ENCODE results near the gene RPL28. TPM values are rescaled to one million over a fixed set of nuclear protein-coding genes. Genes with fewer than 3 reads are reported as not detected.

The RPL28 gene
- total RNA-seq, 1 donor from 2014 or later: 515 TPM

DNA sequence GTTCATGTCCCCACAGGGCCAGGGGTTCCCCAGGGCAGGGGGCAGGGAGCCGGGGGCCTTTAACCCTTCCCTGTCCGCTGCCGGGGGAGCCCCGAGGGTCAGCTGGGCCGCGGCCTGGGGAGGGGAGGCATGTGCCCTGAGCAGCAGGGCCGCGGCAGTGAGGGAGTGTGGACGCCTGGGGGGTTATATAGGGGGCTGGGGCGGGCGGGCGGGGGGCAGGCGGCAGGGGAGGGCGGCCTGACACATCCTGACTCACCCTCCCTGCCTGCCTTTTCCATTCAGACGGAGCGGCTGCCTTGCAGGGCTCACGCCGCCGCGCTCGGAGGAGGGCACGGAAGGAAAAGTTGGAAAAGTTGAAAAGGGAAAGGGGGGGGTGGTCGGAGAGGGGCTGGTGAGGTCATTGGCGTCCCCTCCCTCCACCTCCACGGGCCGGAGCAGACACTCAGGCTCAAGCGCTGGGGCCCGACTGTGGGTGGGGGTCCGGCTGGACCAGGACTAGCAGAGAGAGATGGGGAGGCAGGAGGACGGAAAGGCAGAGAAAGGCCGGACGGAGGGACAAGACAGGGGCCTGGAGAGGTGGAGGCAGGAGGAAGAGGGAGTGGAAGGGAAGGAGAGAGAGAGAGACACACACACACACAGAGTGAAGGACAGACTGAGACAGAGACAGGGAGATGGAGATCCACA, 15.3 kb upstream of the RPL28 start, which contains the start of gene IL11:
IL11 (minus strand) TSS at position 159 of the 684 bp plus-strand sequence; CDS start at position 6, 153 bp downstream.
- ATAC-seq (no peak), DNase-seq (ENCODE audit: low spot score) (no peak)

DNA sequence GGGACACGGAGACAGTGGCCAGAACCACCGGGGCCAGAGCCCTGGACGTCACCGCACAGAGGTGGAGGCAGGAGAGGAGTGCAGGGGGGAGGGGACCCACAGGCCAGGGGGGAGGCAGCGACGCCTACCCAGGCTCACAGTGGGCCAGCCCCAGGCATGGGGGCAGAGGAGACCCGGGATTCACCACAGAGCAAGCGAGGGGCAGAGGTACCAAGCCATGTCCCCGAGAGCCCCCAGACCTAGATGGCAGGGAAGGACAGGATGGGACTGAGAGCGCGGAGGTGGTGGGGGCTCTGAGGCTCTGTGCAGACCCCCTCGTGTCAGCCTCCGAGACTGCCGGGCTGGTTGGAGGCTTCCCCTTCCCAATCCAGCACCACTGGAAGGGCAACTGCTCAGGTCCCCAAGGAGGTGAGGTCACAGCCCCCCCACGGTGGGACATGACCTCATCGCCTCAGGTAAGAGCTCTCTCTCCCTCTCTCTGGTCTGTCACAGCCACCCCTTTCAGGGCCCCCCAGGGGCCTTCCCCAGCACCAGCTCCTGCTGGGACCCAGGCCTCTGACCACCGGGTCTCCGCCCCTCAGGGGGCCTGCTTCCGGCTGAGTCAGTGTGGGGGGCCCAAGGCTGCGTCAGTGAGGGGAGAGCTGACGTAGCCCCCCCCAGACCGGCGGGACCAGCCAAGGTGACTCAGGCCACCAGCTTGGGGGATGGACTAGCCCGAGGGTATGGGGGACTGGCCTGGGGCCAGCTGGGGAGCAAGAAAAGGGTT, 13.2 kb upstream of the RPL28 start:
- DNase-seq (ENCODE audit: low spot score) (no peak), ATAC-seq (no peak)

DNA sequence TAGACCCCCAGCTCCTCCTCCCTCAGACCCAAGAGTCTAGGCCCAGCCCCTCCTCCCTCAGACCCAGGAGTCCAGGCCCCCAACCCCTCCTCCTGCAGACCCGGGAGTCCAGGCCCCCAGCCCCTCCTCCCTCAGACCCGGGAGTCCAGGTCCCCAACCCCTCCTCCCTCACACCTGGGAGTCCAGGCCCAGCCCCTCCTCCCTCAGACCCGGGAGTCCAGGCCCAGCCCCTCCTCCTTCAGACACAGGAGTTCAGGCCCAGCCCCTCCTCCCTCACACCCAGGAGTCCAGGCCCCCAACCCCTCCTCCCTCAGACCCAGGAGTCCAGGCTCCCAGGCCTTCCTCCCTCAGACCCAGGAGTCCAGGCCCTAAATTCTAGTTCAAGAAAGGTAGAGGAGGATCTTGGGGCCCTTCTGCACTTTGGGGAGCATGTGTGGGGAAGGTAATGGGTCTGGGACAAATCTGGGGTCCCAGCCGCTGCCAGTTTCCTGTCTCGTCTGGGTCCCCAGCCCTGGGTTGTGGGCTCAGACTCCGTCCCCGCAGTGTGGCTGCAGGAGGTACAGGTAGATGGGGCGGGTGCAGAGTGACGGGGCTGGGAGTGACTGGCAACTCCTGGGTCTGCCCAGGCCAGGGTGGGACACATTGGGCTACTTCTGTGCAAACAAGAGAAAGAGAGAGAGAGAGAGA, 12.3 kb upstream of the RPL28 start:
- ATAC-seq (no peak), DNase-seq (ENCODE audit: low spot score) (no peak)

DNA sequence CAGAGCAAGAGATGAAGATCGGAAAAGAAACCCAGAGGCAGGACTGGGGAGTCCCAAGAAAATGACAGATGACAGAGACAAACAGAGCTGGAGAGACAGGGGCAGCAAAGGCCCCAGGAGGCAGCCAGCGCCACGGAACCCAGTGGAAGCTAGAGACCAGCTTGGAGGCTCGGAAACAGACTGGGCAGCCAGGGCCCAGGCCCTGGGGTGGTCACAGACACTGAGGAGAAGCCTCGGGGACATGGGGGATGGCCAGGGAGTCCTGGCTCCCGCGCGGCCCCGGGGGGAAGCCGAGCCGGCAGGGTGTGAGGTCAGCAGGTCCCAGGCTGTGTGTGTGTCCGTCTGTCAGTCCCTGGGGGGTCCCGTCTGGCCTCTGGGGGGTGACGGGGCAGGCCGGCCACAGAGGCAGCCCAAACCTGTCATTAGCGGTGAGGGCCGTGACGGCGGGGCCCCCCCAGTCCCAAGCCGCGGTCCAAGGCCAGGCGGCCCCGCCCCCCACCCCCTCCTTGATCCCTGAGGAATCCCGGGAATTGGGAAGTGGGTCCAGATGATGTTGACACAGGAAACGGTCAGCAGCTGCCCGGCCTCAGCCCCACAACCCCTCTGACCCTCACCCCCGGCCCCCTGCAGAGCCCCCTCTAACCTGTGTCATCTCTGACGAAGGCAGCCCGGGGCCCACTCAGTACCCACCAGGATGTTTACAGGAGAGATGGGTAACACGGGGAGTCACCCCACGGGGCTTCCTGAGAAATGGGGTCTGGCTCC, 11.6 kb upstream of the RPL28 start:
- ATAC-seq: no peak

DNA sequence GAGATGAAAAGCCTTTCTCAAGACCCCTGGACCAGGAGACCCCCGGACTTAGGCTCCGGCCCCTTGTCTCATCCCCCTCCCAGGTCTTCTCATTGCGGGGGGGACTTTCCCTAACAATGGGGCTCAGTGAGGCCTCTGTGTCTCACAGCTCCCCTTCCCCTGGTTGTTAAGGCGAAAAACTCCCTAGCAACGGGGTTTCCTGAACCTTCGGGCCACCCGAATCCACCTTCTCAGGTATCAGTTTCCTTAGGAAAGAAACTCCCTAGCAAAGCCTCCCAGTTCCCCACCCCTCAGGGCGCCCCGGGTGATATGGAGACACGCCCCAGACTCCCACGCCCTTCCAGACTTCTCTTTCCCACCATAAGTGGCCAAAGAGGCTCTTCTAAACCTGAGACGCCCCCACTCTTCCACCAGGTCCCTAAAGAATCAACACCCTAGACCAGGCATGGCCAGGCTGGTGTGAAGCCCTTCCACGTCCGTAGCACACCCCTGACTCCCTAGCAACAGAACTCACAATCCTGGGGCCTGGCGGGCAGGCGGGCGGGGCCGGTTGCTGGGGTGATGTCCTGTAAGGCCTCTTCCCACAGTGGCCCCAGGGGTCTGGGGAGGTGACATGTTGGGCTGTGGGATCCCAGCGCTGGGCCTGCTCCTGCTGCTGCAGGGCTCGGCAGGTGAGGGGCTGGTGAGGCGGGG, 9.3 kb upstream of the RPL28 start, which contains the start of gene TMEM190:
TMEM190 (plus strand) TSS at position 586 of the 693 bp plus-strand sequence; CDS start at position 614, 28 bp downstream.
- ATAC-seq (peak; percentile 10), DNase-seq (ENCODE audit: low spot score) (no peak)

More for the DNA sequence above, 11.6 kb upstream of the RPL28 start:
- no peak for DNase-seq (ENCODE audit: low spot score)

DNA sequence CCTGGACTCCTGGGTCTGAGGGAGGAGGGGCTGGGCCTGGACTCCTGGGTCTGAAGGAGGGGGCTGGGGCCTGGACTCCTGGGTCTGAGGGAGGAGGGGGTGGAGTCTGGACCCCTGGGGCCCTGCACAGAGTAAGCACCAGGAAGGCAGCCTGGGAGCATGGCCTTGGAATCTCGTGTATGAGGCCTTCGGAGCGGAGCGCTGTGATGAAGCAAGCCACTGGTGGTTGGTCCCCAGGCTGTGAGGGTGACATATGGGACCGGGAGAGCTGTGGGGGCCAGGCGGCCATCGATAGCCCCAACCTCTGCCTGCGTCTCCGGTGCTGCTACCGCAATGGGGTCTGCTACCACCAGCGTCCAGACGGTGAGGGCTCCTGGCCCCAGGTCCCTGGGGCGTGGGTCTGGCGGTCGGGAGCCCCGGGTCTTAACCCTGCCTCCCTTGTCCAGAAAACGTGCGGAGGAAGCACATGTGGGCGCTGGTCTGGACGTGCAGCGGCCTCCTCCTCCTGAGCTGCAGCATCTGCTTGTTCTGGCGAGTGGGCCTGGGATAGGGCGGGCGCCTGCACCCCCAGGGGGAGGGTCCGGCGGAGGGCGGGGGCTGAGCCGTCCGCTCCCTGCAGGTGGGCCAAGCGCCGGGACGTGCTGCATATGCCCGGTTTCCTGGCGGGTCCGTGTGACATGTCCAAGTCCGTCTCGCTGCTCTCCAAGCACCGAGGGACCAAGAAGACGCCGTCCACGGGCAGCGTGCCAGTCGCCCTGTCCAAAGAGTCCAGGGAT, 8.2 kb upstream of the RPL28 start:
- DNase-seq (ENCODE audit: low spot score): no peak
- peak; percentile 18 for ATAC-seq

DNA sequence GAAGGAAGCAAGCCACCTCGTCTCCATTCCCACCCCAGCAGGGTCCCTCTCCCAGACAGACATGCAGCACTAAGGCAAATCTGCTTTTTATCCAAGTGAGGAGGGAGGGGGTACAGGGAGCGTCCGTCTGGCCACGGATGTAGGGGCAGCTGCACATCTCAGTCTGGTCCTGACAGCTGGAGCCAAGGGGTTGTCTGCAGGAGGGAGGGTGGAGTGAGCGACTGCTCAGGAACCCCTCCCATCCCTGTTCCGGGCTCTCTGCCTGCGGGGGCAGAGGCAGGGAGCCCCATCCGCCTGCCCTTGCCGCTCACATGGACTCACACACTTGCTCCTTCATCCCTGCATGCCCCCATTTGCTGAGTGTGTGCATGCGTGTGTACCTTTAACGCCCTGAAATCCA, 6.6 kb upstream of the RPL28 start:
- DNase-seq (ENCODE audit: low spot score): no peak
- ATAC-seq: no peak

DNA sequence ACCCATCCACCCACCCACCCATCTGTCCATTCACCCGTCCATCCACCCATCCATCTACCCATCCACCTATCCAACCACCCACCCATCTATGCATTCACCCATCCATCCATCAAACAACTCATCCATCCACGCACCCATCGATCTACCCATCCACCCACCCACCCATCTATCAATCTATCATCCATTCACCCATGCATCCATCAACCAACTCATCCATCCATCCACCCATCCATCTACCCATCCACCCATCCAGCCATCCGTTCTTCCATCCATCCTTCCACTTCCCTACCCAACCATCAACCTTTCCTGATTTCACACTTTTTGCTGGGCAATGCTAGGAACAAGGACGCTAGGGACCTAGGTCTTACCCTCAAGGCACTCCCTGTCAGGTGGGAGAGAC, 3.7 kb upstream of the RPL28 start:
- ATAC-seq (no peak), DNase-seq (ENCODE audit: low spot score) (no peak)

DNA sequence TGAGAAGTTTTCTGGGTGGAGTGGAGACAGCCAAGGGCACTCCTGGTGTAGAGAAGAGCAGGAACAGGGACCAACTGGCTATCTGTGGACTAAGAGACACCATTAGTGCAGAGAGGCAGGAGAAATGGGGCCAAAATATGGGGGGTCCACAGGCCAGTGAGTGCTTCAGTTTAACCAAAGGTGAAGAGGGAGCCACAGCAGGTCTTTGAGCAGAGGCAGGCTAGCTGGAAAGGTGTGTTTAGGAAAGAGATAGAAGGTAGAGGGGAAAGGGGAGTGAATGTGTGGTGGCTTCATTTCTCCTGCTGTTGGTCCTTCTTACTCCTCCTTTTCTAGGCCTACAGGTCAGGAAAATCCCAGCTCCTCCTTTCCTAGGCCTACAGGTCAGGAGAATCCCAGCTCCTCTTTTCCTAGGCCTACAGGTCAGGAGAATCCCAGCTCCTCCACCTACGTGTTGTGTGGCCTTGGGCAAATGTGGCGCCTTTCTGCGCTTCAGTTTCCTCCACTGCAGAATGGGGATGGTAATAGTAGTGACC, 3.1 kb upstream of the RPL28 start:
- DNase-seq (ENCODE audit: low spot score): no peak
- no peak for ATAC-seq

DNA sequence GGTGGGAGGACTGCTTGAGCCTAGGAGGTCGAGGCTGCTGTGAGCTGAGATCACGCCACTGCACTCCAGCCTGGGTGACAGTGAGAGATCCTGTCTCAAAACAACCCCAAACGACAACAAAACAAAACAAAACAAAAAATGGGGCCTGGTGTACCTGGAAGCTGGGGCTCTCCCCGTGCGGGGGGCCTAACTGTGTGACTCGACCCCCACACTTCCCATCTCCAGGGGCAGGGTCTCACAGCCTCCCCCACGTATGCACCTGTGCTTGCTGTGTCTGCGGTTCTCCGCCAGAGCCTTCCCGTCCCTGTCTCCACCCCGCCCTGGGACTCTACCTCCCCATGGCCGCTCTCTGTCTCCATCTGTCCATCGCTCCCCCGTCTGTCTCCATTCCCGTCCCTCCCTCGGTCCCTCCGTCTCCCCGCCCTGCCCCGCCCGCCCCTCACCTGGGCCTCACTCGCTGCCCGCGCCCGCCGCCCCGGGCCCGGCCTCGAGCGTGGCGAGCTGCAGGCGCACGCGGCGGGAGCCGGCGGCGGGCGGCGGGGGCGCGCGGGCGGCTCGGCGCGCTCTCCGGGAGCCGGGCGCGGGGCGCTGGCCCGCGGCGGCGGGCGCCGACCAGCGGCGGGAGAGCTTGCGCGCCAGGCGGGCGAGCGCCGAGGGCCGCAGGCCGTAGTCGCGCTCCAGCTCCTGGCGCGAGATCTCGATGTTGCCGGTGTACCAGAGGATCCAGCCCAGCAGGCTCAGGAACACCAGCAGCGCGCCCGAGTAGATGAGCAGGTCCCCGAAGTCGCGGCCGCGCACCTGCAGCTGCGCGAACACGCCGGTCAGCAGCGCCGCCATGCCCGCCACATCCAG, 2.2 kb upstream of the RPL28 start:
- ATAC-seq: peak; percentile 21

DNA sequence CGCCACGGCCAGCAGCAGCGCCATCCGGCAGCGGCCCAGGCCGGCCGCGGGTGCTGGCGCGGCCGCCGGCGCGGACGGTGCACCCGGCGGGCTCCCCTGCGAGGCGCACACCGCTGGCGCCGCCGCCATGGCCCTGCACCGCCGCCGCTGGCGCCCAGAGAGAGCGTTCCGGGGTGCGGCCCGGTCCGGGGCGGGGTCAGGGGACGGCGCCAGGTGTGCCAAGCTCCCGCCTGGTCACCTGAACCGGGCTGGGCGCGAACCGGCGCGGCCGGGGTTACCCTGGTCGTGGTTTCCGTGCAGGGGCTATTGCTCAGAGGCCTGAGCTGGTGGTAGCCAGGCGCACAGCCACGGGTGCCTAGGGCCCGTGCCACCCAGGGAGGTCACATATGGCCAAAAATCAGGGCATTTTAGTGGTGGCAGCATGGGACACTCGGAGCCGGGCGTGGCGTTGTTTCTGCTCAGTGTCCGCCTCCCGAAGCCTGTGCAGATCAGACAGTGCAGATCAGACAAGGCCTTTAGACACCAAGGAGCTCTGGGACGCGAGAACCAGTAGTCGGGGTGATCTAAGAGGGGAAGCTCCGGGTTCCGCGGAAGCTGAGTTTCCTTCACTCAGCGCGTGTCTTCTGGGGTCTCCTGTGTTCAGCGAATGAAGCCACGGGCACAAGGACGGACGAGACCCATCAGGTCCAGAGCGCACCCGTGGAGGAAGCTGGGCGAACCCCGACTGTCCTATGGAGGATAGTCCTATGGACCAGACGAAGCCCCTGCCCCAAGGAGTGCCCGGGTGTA, 1.4 kb upstream of the RPL28 start, which contains the start of gene TMEM238:
TMEM238 (minus strand) TSS at position 162 of the 789 bp plus-strand sequence; CDS start at position 129, 33 bp downstream.
- peak; percentile 66 for ATAC-seq

More for the DNA sequence above, 2.2 kb upstream of the RPL28 start:
- DNase-seq (ENCODE audit: low spot score): no peak

DNA sequence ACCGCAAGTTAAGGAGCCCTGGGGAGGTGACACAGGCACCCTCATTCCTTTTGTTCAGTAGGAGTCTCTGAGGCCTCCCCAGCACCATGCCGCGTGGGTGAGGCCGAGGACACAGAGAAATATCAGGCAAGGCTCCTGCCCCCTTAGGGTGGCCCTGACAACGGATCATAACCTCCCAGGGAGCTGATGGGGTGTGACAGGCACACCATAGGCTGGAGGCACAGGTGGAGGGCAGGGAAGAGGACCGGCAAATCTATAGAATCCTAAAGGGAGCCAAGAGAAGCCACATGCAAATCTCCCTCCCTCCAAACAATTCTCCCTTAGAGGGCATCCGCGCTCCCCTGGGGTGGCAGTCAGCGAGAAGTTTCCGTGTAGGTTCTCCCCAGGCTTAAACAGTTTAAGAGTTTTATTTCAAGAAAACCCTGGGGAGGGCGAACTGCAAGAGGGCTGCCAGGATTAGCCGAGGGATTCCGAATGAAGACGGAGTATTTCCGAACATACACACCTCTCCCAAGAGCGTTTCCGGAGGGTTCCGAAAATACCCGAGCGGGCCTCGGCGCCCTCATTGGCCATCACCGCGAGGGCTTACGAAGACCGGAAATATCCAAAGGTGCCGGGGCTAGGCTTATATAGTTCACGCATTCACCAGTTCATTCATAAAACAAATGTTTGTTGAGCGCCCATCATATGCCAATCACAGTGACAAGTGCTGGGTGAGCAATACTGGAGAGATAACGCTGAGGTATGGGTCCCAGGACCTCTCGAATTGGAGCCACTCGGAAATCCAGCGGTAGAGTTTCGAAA, 610 bp upstream of the RPL28 start:
- ATAC-seq (peak; percentile 78), DNase-seq (ENCODE audit: low spot score) (peak; percentile 97)

More for the DNA sequence above, 1.4 kb upstream of the RPL28 start, which contains the start of gene TMEM238:
- peak; percentile 83 for DNase-seq (ENCODE audit: low spot score)

DNA sequence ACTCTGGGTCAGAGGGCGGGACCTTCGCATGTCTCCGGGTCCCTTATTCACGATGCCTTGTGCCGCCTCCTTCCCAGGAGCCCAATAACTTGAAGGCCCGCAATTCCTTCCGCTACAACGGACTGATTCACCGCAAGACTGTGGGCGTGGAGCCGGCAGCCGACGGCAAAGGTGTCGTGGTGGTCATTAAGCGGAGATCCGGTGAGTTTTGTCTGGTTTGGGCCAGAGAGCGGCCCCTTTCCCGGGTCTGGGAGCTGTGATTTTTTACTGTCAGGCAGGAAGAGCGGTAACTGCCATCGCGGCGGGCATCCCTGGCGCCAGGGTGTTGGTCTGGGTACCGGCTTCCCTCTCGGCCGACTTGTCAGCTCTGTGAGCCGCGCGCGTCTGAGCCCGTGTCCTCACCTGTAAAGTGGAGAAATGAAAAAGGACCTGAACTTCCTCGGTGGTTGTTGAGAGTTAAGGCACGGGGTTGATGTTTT, 800 bp downstream of the RPL28 start:
- no peak for DNase-seq (ENCODE audit: low spot score)
- ATAC-seq: no peak

DNA sequence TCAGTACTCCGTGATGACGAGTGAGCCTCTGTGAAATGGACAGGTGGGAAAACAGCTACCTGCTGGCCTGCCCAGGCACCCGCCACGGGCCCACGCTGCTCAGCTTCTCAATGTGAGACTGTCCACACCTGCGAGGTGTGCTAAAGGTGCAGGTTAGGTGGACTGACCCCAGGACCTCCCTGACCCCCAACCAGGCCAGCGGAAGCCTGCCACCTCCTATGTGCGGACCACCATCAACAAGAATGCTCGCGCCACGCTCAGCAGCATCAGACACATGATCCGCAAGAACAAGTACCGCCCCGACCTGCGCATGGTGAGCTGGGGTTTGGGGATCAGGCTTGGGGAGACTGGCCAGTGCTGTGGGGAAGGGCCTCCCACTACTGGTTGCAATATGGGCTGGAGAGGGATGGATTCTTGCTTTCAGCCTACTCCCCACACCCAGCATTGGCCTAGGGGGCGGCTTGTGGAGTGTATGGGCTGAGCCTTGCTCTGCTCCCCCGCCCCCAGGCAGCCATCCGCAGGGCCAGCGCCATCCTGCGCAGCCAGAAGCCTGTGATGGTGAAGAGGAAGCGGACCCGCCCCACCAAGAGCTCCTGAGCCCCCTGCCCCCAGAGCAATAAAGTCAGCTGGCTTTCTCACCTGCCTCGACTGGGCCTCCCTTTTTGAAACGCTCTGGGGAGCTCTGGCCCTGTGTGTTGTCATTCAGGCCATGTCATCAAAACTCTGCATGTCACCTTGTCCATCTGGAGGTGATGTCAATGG, 2.2 kb downstream of the RPL28 start:
- ATAC-seq (no peak), DNase-seq (ENCODE audit: low spot score) (no peak)

Data from left lobe of liver (tissue), 2 donors.